ENCODE measurements around the gene NRXN3. TPM values are rescaled to one million over a fixed set of nuclear protein-coding genes. Genes with fewer than 3 reads are reported as not detected.

The NRXN3 gene
- total RNA-seq, 1 experiment from 2014 or later: not detected

DNA sequence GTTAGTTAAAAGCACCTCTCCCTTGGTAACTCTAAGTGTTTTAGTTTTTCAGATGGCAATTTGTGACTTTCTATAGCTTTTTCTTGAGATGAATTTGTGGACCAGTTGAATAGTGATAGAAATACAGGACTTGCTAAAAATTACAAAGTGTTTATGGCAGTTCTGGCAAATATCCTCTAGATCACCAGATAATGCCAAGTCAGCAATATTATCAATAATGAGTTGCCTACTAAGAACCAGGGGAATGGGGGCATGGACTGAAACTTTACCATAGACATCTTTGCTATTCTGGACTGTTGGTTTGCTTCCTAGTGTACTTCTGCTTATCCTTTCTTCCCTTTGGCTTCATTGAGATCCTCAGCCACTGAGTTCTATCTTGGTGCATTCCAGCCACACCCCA is 1456.9 kb downstream of the NRXN3 start:
- POLR2A ChIA-PET: no interaction called here
- H3K4me1 ChIP-seq (ENCODE audit: control insufficient read depth, insufficient read depth, low read length): no peaks in the 10 kb centered on the region
- BruUV-seq (replicated peaks): no TSS peak
- intact Hi-C loops (cut with micrococcal nuclease; ENCODE audit: unreplicated experiment) (no loop called here), in situ Hi-C loops (cut with HindIII; ENCODE audit: low pct_unique_long_range_greater_than_20kb, low sequenced_read_pairs) (no loop called here)
- no peak for DNase-seq (ENCODE audit: low read depth, low spot score)
- no peaks in the 10 kb centered on the region for H3K9me3 ChIP-seq (ENCODE audit: control insufficient read depth, insufficient read depth, low read depth, low read length)
- CTCF ChIA-PET: no interaction called here
- no peaks in the 10 kb centered on the region for H3K27me3 ChIP-seq (ENCODE audit: control insufficient read depth, insufficient read depth, low read length)
- no peak overlapping the region for H3K27ac ChIP-seq (ENCODE audit: low read length)
- no peak overlapping the region for H3K4me3 ChIP-seq (ENCODE audit: low read depth in 2 of 2, low read length in 2 of 2)
- H3K36me3 ChIP-seq (ENCODE audit: control insufficient read depth, insufficient read depth, low read length): no peaks in the 10 kb centered on the region
- no peak for ATAC-seq
- TF ChIP-seq, protein P1, sequence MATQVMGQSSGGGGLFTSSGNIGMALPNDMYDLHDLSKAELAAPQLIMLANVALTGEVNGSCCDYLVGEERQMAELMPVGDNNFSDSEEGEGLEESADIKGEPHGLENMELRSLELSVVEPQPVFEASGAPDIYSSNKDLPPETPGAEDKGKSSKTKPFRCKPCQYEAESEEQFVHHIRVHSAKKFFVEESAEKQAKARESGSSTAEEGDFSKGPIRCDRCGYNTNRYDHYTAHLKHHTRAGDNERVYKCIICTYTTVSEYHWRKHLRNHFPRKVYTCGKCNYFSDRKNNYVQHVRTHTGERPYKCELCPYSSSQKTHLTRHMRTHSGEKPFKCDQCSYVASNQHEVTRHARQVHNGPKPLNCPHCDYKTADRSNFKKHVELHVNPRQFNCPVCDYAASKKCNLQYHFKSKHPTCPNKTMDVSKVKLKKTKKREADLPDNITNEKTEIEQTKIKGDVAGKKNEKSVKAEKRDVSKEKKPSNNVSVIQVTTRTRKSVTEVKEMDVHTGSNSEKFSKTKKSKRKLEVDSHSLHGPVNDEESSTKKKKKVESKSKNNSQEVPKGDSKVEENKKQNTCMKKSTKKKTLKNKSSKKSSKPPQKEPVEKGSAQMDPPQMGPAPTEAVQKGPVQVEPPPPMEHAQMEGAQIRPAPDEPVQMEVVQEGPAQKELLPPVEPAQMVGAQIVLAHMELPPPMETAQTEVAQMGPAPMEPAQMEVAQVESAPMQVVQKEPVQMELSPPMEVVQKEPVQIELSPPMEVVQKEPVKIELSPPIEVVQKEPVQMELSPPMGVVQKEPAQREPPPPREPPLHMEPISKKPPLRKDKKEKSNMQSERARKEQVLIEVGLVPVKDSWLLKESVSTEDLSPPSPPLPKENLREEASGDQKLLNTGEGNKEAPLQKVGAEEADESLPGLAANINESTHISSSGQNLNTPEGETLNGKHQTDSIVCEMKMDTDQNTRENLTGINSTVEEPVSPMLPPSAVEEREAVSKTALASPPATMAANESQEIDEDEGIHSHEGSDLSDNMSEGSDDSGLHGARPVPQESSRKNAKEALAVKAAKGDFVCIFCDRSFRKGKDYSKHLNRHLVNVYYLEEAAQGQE (IDR thresholded peaks at IDR 0.05; ENCODE audit: insufficient read depth in 1 of 2, low read depth in 2 of 2, low read length in 1 of 2): no peak
- TF ChIP-seq TCF7L2 (IDR thresholded peaks at IDR 0.05; ENCODE audit: low read depth, low read length) (no peak), SIN3A (IDR thresholded peaks at IDR 0.05; ENCODE audit: borderline replicate concordance, insufficient read depth, low read depth, low read length) (no peak), POLR2AphosphoS5 (IDR thresholded peaks at IDR 0.05; ENCODE audit: low read depth, low read length) (no peak)
- TF ChIP-seq, protein P2, sequence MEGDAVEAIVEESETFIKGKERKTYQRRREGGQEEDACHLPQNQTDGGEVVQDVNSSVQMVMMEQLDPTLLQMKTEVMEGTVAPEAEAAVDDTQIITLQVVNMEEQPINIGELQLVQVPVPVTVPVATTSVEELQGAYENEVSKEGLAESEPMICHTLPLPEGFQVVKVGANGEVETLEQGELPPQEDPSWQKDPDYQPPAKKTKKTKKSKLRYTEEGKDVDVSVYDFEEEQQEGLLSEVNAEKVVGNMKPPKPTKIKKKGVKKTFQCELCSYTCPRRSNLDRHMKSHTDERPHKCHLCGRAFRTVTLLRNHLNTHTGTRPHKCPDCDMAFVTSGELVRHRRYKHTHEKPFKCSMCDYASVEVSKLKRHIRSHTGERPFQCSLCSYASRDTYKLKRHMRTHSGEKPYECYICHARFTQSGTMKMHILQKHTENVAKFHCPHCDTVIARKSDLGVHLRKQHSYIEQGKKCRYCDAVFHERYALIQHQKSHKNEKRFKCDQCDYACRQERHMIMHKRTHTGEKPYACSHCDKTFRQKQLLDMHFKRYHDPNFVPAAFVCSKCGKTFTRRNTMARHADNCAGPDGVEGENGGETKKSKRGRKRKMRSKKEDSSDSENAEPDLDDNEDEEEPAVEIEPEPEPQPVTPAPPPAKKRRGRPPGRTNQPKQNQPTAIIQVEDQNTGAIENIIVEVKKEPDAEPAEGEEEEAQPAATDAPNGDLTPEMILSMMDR (IDR thresholded peaks at IDR 0.05): no peak

DNA sequence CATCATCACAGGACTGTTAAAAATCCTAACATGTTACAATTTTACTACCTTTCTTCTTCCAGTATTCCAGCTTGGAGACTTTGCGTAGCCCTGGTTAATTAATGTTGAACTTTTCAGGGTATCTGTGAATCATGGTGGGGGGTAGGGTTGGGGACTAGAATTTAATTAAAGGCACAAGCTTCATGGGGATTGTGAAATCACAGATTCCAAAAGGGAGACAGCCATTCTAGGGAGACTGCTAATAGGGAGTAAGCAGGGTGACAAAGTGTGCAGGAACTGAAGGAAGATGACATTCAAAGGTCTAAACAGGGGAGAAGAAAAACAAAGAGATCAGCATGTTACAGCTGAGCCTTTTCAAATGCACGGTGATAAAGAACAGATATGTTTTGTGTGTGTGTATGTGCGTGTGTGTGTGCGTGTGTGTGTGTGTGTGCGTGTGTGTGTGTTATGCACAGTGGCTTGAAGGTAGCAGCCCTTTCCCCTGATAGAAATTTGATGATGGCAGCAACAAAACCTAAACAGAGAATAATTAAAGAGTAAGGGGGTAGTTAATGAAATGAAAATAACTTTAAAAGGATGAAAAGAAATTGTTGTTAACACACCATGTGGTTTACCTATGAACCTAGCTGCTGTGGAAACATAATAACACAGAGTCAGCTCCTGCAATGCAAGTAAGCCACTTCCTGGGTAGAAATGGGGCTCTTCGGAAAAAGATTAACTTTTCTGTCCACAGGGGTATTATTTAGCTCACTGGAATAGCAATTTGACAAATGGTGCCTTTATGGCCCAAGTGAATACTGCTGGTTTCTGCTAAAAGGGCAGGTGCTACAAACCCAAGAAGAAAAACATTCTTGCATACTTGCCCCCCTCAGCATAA is 1459.5 kb downstream of the NRXN3 start:
- H3K4me3 ChIP-seq (ENCODE audit: low read depth in 2 of 2, low read length in 2 of 2): no peak overlapping the region
- no peaks in the 10 kb centered on the region for H3K9me3 ChIP-seq (ENCODE audit: control insufficient read depth, insufficient read depth, low read depth, low read length)
- H3K27me3 ChIP-seq (ENCODE audit: control insufficient read depth, insufficient read depth, low read length): no peaks in the 10 kb centered on the region
- intact Hi-C loops (cut with micrococcal nuclease; ENCODE audit: unreplicated experiment): no loop called here
- in situ Hi-C loops (cut with HindIII; ENCODE audit: low pct_unique_long_range_greater_than_20kb, low sequenced_read_pairs): no loop called here
- no TSS peak for BruUV-seq (replicated peaks)
- ATAC-seq (no peak), DNase-seq (ENCODE audit: low read depth, low spot score) (no peak)
- H3K27ac ChIP-seq (ENCODE audit: low read length): no peak overlapping the region
- CTCF ChIA-PET: no interaction called here
- POLR2A ChIA-PET: no interaction called here
- TF ChIP-seq POLR2AphosphoS5 (IDR thresholded peaks at IDR 0.05; ENCODE audit: low read depth, low read length): no peak
- no peak for TF ChIP-seq TCF7L2 (IDR thresholded peaks at IDR 0.05; ENCODE audit: low read depth, low read length)
- no peak for TF ChIP-seq SIN3A (IDR thresholded peaks at IDR 0.05; ENCODE audit: borderline replicate concordance, insufficient read depth, low read depth, low read length)
- TF ChIP-seq, protein P1 (IDR thresholded peaks at IDR 0.05; ENCODE audit: insufficient read depth in 1 of 2, low read depth in 2 of 2, low read length in 1 of 2): no peak
- TF ChIP-seq, protein P2 (IDR thresholded peaks at IDR 0.05): no peak
- no peaks in the 10 kb centered on the region for H3K36me3 ChIP-seq (ENCODE audit: control insufficient read depth, insufficient read depth, low read length)
- no peaks in the 10 kb centered on the region for H3K4me1 ChIP-seq (ENCODE audit: control insufficient read depth, insufficient read depth, low read length)

All from Panc1 (cell line).